ENCODE measurements around the gene TUBE1.

Gene TUBE1

DNA sequence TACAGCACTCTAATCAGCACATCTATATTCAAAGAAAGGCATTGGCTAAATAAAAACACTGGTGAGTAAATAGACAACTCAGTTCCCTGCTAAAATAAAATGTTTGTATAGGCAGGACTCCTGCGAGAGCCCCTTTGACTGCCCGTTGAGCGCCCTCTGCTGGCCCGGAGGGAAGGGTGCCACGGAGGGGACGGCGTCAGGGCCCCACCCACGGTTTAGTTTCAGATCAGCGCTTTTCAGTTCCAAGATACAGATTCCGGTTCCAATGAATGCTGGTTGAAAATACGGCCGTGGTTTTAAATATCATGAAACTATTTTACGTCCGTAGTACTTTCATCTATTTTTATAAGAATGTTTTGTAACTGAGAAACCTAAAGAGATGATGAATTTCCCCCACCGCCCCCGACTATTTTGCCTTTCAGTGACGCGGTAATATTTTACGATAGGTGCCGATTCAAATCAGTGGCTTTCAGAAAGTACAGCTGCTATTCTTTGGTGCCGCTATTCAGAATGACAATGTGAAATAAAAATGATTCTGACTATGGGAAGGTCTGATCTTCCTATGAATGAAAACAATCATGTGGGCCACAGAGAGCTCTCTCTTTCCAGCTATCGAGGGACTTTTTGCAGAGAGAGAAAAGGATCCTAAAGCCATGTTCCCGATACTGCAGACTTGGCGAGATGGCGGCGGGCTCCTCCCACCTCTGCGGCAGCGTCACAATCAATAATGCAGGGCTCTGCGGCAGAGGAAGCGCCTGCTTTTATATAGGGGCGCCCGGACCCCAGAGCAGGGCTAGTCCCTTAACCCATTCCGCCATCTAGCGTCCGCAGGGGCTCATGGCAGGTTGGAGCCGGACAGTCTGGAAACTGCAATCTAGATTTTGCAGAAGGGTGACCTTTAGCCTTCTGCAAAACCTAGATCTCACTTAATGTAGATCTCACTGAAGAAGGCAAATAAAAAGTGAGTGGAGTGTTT lies 44.0 kb downstream of the TUBE1 start:
- H3K4me3 ChIP-seq (ENCODE audit: low read depth, low read length), result peak overlapping the region; percentile 45
- TF ChIP-seq, protein P1, sequence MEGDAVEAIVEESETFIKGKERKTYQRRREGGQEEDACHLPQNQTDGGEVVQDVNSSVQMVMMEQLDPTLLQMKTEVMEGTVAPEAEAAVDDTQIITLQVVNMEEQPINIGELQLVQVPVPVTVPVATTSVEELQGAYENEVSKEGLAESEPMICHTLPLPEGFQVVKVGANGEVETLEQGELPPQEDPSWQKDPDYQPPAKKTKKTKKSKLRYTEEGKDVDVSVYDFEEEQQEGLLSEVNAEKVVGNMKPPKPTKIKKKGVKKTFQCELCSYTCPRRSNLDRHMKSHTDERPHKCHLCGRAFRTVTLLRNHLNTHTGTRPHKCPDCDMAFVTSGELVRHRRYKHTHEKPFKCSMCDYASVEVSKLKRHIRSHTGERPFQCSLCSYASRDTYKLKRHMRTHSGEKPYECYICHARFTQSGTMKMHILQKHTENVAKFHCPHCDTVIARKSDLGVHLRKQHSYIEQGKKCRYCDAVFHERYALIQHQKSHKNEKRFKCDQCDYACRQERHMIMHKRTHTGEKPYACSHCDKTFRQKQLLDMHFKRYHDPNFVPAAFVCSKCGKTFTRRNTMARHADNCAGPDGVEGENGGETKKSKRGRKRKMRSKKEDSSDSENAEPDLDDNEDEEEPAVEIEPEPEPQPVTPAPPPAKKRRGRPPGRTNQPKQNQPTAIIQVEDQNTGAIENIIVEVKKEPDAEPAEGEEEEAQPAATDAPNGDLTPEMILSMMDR (IDR thresholded peaks at IDR 0.05; ENCODE audit: borderline replicate concordance, insufficient read depth, low read depth, low read length), result peak; percentile 90

DNA sequence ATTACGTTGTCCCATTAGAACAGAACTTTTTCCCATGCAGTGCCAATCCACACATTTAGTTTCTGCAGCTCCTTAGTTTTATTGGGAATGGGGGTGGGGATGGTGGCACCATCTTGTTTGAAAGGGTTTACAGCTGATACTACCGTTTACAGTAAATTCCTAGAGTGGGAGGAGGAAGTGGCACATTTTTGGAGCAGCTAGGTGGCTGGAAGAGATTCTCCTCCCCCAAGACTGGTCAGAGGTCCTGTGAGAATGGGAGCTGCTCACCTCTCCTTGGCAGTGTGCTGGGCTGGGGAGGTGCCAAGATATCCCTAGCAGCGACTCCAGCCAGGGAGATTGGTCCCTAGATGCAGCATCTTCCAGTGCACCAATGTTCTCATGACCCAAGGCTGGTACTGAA lies 45.7 kb downstream of the TUBE1 start:
- TF ChIP-seq, protein P1 (IDR thresholded peaks at IDR 0.05; ENCODE audit: borderline replicate concordance, insufficient read depth, low read depth, low read length), result no peak
- H3K4me3 ChIP-seq (ENCODE audit: low read depth, low read length), result no peak overlapping the region

- TF ChIP-seq, protein P1 (IDR thresholded peaks at IDR 0.05; ENCODE audit: borderline replicate concordance, insufficient read depth, low read depth, low read length), result no peak
Measured at GRCh38 chr6:112040956-112041355, 46.3 kb downstream of the TUBE1 start.

DNA sequence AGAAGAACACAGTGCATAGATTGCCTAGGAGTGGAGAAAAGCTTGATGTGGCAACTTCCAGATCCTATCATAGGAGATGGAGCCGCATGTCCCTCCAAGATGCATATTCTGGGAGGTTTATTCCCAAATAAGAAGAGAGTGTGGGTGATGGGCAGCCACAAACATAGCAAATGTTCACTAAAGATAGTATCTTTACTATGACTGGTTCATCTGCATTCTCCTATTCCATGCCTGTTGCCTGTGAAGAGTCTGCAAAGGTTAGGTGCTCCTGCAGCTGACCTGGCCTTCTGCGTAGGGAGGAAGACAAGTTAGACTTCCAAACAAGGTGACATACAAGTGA lies 47.9 kb downstream of the TUBE1 start:
- no peak overlapping the region for H3K4me3 ChIP-seq (ENCODE audit: low read depth, low read length)
- TF ChIP-seq, protein P1 (IDR thresholded peaks at IDR 0.05; ENCODE audit: borderline replicate concordance, insufficient read depth, low read depth, low read length), result no peak

More at GRCh38 chr6:112040956-112041355, 46.3 kb downstream of the TUBE1 start:
- no peak overlapping the region for H3K4me3 ChIP-seq (ENCODE audit: low read depth, low read length)

DNA sequence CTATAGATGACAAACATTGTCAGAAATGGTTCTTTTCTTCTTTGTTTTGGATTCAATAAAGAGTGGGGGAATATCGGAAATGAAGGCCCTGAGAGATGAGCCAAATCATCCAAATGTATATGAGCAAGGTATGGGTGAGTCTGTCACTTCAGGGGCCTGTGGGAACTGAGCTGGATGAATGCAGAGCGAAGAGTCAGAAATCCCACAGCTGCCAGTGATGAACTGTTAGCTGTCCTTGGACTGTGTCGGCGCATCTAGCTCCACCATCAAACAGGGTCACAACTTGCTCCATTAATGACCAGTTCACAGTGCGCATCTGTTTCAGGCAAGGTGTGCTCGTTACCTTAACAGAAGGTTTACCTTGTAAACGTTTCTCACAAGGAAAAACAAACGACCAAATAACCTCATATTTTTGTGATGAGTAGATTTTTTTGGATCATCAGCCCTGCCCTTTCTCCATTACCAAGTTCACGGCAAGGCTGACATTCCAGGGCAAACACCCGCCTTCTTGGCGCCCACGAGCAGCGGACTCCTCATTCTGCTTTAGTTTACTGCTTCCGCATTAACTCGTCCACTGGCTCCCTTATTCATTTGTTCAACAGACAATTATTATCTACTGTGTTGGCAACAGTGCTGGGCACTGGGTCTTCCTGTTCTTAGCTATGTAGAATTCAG lies 48.4 kb downstream of the TUBE1 start:
- TF ChIP-seq, protein P1 (IDR thresholded peaks at IDR 0.05; ENCODE audit: borderline replicate concordance, insufficient read depth, low read depth, low read length), result no peak
- no peak overlapping the region for H3K4me3 ChIP-seq (ENCODE audit: low read depth, low read length)

- no peak overlapping the region for H3K4me3 ChIP-seq (ENCODE audit: low read depth, low read length)
- TF ChIP-seq, protein P1 (IDR thresholded peaks at IDR 0.05; ENCODE audit: borderline replicate concordance, insufficient read depth, low read depth, low read length), result no peak
Measured at GRCh38 chr6:112038268-112038667, 49.0 kb downstream of the TUBE1 start.
